SK-N-MC (cell line): ENCODE measurements around the gene PRMT1.

ENCODE experiments used
- DNase-seq: peaks from one replicate; pipeline ENCODE4 v3.0.0-alpha.2; 2011; ENCODE audit warnings: low read depth, low spot score
- H3K27ac ChIP-seq: fragments of 200-600 bp; sonication (generic); 2 replicates; pipeline ENCODE4 v1.5.1; 2016; ENCODE audit warnings: mixed run types
- H3K36me3 ChIP-seq: fragments of 200-600 bp; sonication (generic); 2 replicates; pipeline ENCODE4 v1.6.1; 2017; ENCODE audit warnings: antibody characterized with exemption, low read length, mixed read lengths; ENCODE audit not compliant: insufficient read depth
- H3K4me3 ChIP-seq: fragments of 200-600 bp; sonication (generic); 2 replicates; pipeline ENCODE4 v1.5.1; 2016
- H3K9ac ChIP-seq: fragments of 200-600 bp; sonication (generic); 2 replicates; pipeline ENCODE4 v1.8.0; 2017; ENCODE audit warnings: mixed run types, mixed read lengths; ENCODE audit not compliant: insufficient read length
- H3K9me3 ChIP-seq: fragments of 200-600 bp; sonication (generic); 2 replicates; pipeline ENCODE4 v1.6.1; 2017; ENCODE audit warnings: low read depth, mild to moderate bottlenecking, antibody characterized with exemption, low read length, moderate library complexity, mixed read lengths
- EZH2 ChIP-seq: fragments of 200-600 bp; sonication (generic); IDR thresholded peaks from one replicate; pipeline ENCODE4 v1.6.1; 2017; ENCODE audit warnings: antibody characterized with exemption
- FOXP2 ChIP-seq: optimal IDR thresholded peaks from 2 replicates; pipeline ENCODE3; 2011; ENCODE audit warnings: mild to moderate bottlenecking, moderate library complexity; ENCODE audit not compliant: insufficient read depth; ENCODE audit errors: extremely low read length, control extremely low read depth
- POLR2AphosphoS5 ChIP-seq: IDR thresholded peaks from 2 replicates; pipeline ENCODE4 v1.6.1; 2012; ENCODE audit warnings: mild to moderate bottlenecking, low read depth, low read length, borderline replicate concordance

The PRMT1 gene

GRCh38 chr19:49687150-49687549 lies 10.1 kb downstream of the PRMT1 start:
- no peak for TF ChIP-seq FOXP2
- TF ChIP-seq POLR2AphosphoS5, result no peak
- no peak for TF ChIP-seq EZH2
- peak overlapping the region; percentile 50 for H3K27ac ChIP-seq
- peaks cover 47% of the 10 kb centered on the region for H3K36me3 ChIP-seq
- no peaks in the 10 kb centered on the region for H3K9me3 ChIP-seq
- no peak for DNase-seq
- H3K4me3 ChIP-seq, result no peak overlapping the region
- H3K9ac ChIP-seq, result no peak overlapping the region

DNA sequence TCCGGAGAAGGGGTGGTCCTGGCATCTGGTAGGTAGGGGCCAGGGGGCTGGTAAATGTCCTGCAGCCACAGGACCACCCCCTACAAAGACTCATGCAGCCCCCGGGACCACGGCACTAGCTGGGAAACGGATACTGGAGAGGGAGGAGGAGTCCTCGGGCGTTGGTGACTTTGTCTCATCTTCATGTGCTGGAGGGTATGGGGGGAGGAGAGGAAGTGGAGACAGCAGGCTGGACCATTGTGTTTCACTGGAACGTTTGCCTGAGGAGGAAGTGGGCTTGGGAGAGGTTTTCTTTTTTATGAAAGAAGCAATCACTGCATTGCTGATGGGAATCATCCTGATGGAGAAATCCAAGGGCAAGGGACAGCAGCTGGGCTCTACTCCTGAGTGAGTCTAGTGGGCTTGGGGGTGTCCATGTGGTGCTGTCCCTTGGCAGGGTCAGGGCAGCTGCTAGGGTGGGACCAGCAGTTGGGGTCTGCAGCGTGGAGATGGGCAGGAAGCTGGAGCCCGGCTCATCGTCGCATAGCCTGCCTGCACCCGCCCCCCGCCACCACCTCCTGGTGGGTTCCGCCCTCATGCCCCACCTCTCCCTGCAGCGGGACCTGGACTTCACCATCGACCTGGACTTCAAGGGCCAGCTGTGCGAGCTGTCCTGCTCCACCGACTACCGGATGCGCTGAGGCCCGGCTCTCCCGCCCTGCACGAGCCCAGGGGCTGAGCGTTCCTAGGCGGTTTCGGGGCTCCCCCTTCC lies 10.7 kb downstream of the PRMT1 start:
- DNase-seq, result no peak
- Histone ChIP-seq H3K36me3 (peaks cover 41% of the 10 kb centered on the region), H3K9me3 (no peaks in the 10 kb centered on the region), H3K4me3 (no peak overlapping the region), H3K27ac (no peak overlapping the region), H3K9ac (no peak overlapping the region)
- TF ChIP-seq FOXP2 (no peak), EZH2 (no peak), POLR2AphosphoS5 (no peak)

GRCh38 chr19:49688531-49689132 lies 11.6 kb downstream of the PRMT1 start:
- peak overlapping the region; percentile 2; the same call in 1 of the 2 replicates for H3K27ac ChIP-seq
- no peak overlapping the region for H3K4me3 ChIP-seq
- H3K9ac ChIP-seq, result no peak overlapping the region

GRCh38 chr19:49689133-49690078 lies 12.3 kb downstream of the PRMT1 start, which contains the start of gene ADM5:
Gene ADM5 (plus strand): TSS chr19:49689594. CDS start chr19:49689838, 244 bp downstream.
- Histone ChIP-seq H3K4me3 (peak within 1 kb of the TSS; percentile 74), H3K9ac (peak within 1 kb of the TSS; percentile 19), H3K9me3 (no peaks in the 10 kb centered on the region), H3K36me3 (peaks cover 25% of the 10 kb centered on the region), H3K27ac (peak within 1 kb of the TSS; percentile 2; the same call in 1 of the 2 replicates)
- TF ChIP-seq EZH2 (no peak), POLR2AphosphoS5 (peak; percentile 31; the same call in 1 of the 2 replicates)
- DNase-seq, result no peak

More at GRCh38 chr19:49688531-49689132, 11.6 kb downstream of the PRMT1 start:
- H3K36me3 ChIP-seq, result peaks cover 33% of the 10 kb centered on the region
- DNase-seq, result no peak
- H3K9me3 ChIP-seq, result no peaks in the 10 kb centered on the region
- TF ChIP-seq EZH2 (no peak), POLR2AphosphoS5 (peak; percentile 49)

DNA sequence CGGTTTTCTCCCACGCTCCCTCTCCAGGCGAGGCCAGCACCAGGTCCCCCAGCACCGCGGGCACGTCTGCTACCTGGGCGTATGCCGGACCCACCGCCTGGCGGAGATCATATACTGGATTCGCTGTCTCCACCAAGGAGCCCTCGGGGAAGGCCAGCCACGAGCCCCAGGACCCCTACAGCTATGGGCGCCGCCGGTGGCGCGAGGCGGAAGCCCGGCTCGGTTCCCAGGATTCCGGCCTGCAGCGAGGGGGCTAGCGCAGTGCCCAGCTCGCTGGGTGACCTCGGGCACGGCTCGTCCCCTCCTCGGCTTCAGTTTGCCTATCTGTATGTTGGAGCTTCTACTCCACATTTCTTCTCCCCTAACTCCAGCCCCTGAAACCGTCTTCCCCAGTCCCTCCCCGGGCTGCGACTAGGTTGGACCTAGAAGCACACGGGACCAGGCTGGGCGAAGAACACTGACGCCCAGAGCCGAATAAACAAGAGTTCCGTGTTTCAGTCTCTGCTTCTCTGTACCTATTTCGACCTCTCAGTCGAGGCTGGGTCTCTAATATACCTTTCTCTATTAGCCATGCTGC lies 13.1 kb downstream of the PRMT1 start:
- no peak for DNase-seq
- no peaks in the 10 kb centered on the region for H3K9me3 ChIP-seq
- H3K36me3 ChIP-seq, result peaks cover 17% of the 10 kb centered on the region
- peak overlapping the region; percentile 19 for H3K9ac ChIP-seq
- no peak for TF ChIP-seq FOXP2
- TF ChIP-seq EZH2, result no peak
- TF ChIP-seq POLR2AphosphoS5, result no peak
- H3K27ac ChIP-seq, result no peak overlapping the region
- H3K4me3 ChIP-seq, result peak overlapping the region; percentile 74

- Histone ChIP-seq H3K27ac (no peak within 1 kb of the TSS), H3K4me3 (peak within 1 kb of the TSS; percentile 74), H3K9ac (peak within 1 kb of the TSS; percentile 19), H3K9me3 (no peaks in the 10 kb centered on the region), H3K36me3 (peaks cover 12% of the 10 kb centered on the region)
- DNase-seq, result no peak
- TF ChIP-seq EZH2 (no peak), POLR2AphosphoS5 (peak; percentile 93), FOXP2 (no peak)
Measured at GRCh38 chr19:49690656-49691242, 13.7 kb downstream of the PRMT1 start, which contains the start of gene CPT1C. Gene CPT1C (plus strand): TSS chr19:49691116. CDS start chr19:49692253, 1,137 bp downstream.

GRCh38 chr19:49691243-49692146 lies 14.4 kb downstream of the PRMT1 start:
- no peak for TF ChIP-seq EZH2
- TF ChIP-seq POLR2AphosphoS5, result no peak
- no peak for TF ChIP-seq FOXP2
- Histone ChIP-seq H3K36me3 (peaks cover 5% of the 10 kb centered on the region; the same call in 1 of the 2 replicates), H3K4me3 (peak overlapping the region; percentile 74), H3K9ac (peak overlapping the region; percentile 19), H3K27ac (no peak overlapping the region), H3K9me3 (no peaks in the 10 kb centered on the region)
- no peak for DNase-seq
